GM21786 (cell line): Measurements from ENCODE around the gene PPP1R37.

Source experiments
- ATAC-seq: cut with Tn5 transposase; IDR thresholded peaks from one replicate; pipeline ENCODE4 v1.9.1; 2021; ENCODE audit not compliant: unreplicated experiment

The PPP1R37 gene

DNA sequence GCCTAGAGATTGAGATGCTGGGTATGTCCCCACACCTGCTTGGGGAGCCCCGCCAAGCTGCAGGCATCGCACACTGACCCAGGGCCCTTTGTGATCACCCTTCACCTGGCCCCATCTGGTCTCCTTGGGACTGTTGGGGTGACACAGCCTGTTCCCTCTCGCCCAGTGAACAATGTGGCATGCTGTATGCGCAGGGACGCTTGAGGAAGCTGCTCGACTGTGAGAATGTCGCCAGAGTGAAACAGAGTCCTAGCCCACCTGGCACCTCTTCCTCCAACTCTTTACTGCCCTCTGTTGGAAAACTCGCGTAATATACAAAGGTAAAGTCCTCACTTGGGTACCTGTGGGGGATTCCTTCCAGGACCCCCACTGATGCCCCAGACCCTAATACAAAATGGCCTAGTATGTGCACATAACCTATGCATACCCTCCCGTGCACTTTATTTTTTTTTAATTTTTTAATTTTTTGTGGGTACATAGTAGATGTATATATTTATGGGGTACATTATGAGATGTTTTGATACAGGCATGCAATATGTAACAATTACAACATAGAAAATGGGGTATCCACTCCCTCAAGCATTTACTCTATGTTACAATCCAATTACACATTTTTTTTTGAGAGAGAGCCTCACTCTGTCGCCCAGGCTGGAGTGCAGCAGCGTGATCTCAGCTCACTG, 94.6 kb downstream of the PPP1R37 start:
- ATAC-seq = no peak

DNA sequence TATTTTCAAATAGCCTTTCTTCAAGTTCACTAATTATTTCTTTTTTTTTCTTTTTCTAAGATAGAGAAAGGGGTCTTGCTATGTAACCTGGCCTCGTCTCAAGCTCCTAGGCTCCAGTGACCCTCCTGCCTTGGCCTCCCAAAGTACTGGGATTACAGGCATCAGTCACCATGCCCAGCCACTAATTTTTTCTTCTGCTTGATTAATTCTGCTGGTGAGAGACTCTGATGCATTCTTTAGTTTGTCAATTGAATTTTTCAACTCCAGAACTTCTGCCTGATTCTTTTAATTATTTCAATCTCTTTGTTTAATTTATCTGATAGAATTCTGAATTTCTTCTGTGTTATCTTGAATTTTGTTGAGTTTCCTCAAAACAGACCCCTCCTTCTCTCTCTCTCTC, 97.0 kb downstream of the PPP1R37 start:
- ATAC-seq = no peak

GRCh38 chr19:45191375-45191774, 98.4 kb downstream of the PPP1R37 start:
- ATAC-seq = no peak

DNA sequence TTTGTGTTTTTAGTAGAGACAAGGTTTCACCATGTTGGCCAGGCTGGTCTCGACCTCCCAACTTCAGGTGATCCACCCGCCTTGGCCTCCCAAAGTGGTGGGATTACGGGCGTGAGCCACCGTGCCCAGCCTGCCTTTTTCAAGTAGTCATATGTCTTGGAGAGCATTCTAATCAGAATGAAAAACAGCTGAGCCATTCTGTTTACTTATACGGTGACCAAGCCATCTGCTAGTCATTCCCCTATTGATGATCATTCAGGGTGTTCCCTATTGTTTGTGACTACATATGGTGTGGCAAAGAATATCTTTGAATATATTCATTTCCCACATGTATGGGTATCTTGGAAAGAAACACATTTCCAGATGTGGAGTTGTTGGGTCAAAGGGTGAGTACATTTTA, 102.8 kb downstream of the PPP1R37 start:
- ATAC-seq = no peak
